Measurements from ENCODE around the gene STK4. TPM values are rescaled to one million over a fixed set of nuclear protein-coding genes. Genes with fewer than 3 reads are reported as not detected.

STK4 gene
- total and polyA plus RNA-seq, 2 of the 4 experiments (the other 2 are of a cell fraction), result 10.2 to 22.2 TPM

GRCh38 chr20:45101333-45101850, 135.1 kb downstream of the STK4 start:
- in situ Hi-C loops (cut with MboI; ENCODE audit: low sequenced_read_pairs), result loop anchor here (25.0 kb wide), 1 partner anchor 186 kb away; no protein-coding TSS in a partner anchor
- Histone ChIP-seq H2BK15ac (ENCODE audit: low read depth, low read length) (no peak overlapping the region), H3K27me3 (ENCODE audit: control insufficient read depth, insufficient read depth, low read length) (peaks cover 48% of the 10 kb centered on the region), H4K91ac (ENCODE audit: insufficient read depth, low read depth, low read length) (no peak overlapping the region), H2BK20ac (ENCODE audit: low read depth, low read length) (no peak overlapping the region), H2AFZ (replicated peaks; ENCODE audit: low read length, poor library complexity) (peak overlapping the region; percentile 67), H2AK9ac (replicated peaks; ENCODE audit: low read depth, low read length, poor library complexity) (no peak overlapping the region), H3K4me2 (ENCODE audit: low read depth, low read length) (no peak overlapping the region; the same call in 1 of the 2 replicates), H3K9me1 (ENCODE audit: insufficient read depth, low read length) (no peaks in the 10 kb centered on the region), H4K20me1 (ENCODE audit: insufficient read depth, low read length) (no peaks in the 10 kb centered on the region), H3K9ac (ENCODE audit: low read depth, low read length) (no peak overlapping the region), H2BK5ac (ENCODE audit: low read depth, low read length, poor library complexity, severe bottlenecking) (no peak overlapping the region), H4K5ac (ENCODE audit: low read depth, low read length) (no peak overlapping the region), H3K23ac (ENCODE audit: low read depth, low read length) (no peak overlapping the region), H2AK5ac (ENCODE audit: low read depth, low read length) (no peak overlapping the region), H3K4ac (ENCODE audit: low read depth, low read length) (no peak overlapping the region), H3K79me1 (ENCODE audit: low read depth in 1 of 2, low read length in 2 of 2) (no peaks in the 10 kb centered on the region), H3K4me1 (ENCODE audit: control insufficient read depth, insufficient read depth, low read length) (peaks cover 4% of the 10 kb centered on the region; the same call in 1 of the 2 replicates), H3K18ac (ENCODE audit: low read depth, low read length) (no peak overlapping the region), H2BK120ac (ENCODE audit: low read depth, low read length) (no peak overlapping the region), H3K4me3 (ENCODE audit: insufficient read depth, low read depth, low read length) (no peak overlapping the region), H3K56ac (ENCODE audit: extremely low read depth, insufficient read depth, low read length) (no peak overlapping the region), H3K27ac (ENCODE audit: insufficient read depth, low read length) (no peak overlapping the region), H4K8ac (ENCODE audit: low read depth in 2 of 2, low read length in 2 of 2) (no peak overlapping the region), H3K14ac (replicated peaks; ENCODE audit: low read depth, low read length) (no peak overlapping the region), H3K9me3 (ENCODE audit: control insufficient read depth, insufficient read depth, low read length) (peaks cover 6% of the 10 kb centered on the region; the same call in 1 of the 2 replicates), H3K36me3 (ENCODE audit: control insufficient read depth, insufficient read depth, low read length) (no peaks in the 10 kb centered on the region)
- ChIA-PET POLR2A (ENCODE audit: unreplicated experiment) (no interaction called here), CTCF (interaction anchor here (2.5 kb wide), 1 partner anchor 57 kb away, joined by 11 read pairs; no protein-coding TSS in a partner anchor)
- no CpG with 5 or more reads among the region's 6 CpGs for WGBS, 2 experiments (ENCODE audit: extremely low coverage in 2 of 2, insufficient read length in 1 of 2)
- intact Hi-C loops (cut with micrococcal nuclease), result no loop called here
- no TSS peak for BruUV-seq (replicated peaks)
- TF ChIP-seq, protein P1, sequence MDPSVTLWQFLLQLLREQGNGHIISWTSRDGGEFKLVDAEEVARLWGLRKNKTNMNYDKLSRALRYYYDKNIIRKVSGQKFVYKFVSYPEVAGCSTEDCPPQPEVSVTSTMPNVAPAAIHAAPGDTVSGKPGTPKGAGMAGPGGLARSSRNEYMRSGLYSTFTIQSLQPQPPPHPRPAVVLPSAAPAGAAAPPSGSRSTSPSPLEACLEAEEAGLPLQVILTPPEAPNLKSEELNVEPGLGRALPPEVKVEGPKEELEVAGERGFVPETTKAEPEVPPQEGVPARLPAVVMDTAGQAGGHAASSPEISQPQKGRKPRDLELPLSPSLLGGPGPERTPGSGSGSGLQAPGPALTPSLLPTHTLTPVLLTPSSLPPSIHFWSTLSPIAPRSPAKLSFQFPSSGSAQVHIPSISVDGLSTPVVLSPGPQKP (IDR thresholded peaks at IDR 0.05; ENCODE audit: borderline replicate concordance, low read depth, low read length), result no peak
- TF ChIP-seq, protein P2, sequence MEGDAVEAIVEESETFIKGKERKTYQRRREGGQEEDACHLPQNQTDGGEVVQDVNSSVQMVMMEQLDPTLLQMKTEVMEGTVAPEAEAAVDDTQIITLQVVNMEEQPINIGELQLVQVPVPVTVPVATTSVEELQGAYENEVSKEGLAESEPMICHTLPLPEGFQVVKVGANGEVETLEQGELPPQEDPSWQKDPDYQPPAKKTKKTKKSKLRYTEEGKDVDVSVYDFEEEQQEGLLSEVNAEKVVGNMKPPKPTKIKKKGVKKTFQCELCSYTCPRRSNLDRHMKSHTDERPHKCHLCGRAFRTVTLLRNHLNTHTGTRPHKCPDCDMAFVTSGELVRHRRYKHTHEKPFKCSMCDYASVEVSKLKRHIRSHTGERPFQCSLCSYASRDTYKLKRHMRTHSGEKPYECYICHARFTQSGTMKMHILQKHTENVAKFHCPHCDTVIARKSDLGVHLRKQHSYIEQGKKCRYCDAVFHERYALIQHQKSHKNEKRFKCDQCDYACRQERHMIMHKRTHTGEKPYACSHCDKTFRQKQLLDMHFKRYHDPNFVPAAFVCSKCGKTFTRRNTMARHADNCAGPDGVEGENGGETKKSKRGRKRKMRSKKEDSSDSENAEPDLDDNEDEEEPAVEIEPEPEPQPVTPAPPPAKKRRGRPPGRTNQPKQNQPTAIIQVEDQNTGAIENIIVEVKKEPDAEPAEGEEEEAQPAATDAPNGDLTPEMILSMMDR (conservative IDR thresholded peaks at IDR 0.05; ENCODE audit: low read depth, low read length), result no peak
- TF ChIP-seq BHLHE40 (IDR thresholded peaks at IDR 0.05; ENCODE audit: low read depth, low read length), result no peak
- TF ChIP-seq CEBPB (IDR thresholded peaks at IDR 0.05; ENCODE audit: low read depth, low read length), result no peak
- TF ChIP-seq MAFK (IDR thresholded peaks at IDR 0.05; ENCODE audit: low read depth, low read length), result no peak
- no peak for TF ChIP-seq RFX5 (IDR thresholded peaks at IDR 0.05; ENCODE audit: low read depth, low read length)
- TF ChIP-seq MXI1 (IDR thresholded peaks at IDR 0.05; ENCODE audit: borderline replicate concordance, low read depth, low read length), result no peak
- TF ChIP-seq SMC3 (IDR thresholded peaks at IDR 0.05; ENCODE audit: low read depth, low read length), result no peak
- no peak for TF ChIP-seq POLR2A (IDR thresholded peaks at IDR 0.05; ENCODE audit: low read depth, low read length)
- TF ChIP-seq CHD1 (IDR thresholded peaks at IDR 0.05; ENCODE audit: low read depth, low read length), result no peak
- TF ChIP-seq RAD21 (IDR thresholded peaks at IDR 0.05; ENCODE audit: low read length), result no peak
- no peak for TF ChIP-seq NFE2L2 (IDR thresholded peaks at IDR 0.05; ENCODE audit: low read depth, low read length)
- TF ChIP-seq MAZ (IDR thresholded peaks at IDR 0.05; ENCODE audit: borderline replicate concordance, low read depth, low read length), result no peak
- TF ChIP-seq FOS (IDR thresholded peaks at IDR 0.05; ENCODE audit: low read depth, low read length), result no peak
- TF ChIP-seq, protein P3, sequence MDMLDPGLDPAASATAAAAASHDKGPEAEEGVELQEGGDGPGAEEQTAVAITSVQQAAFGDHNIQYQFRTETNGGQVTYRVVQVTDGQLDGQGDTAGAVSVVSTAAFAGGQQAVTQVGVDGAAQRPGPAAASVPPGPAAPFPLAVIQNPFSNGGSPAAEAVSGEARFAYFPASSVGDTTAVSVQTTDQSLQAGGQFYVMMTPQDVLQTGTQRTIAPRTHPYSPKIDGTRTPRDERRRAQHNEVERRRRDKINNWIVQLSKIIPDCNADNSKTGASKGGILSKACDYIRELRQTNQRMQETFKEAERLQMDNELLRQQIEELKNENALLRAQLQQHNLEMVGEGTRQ (IDR thresholded peaks at IDR 0.05; ENCODE audit: low read depth, low read length), result no peak
- no peak for TF ChIP-seq RCOR1 (IDR thresholded peaks at IDR 0.05; ENCODE audit: insufficient replicate concordance, low read length)
- dilution Hi-C loops (cut with HindIII; ENCODE audit: low sequenced_read_pairs, unreplicated experiment), result no loop called here
- no peak for DNase-seq
- ATAC-seq (ENCODE audit: low read depth), result no peak
